Measurements from ENCODE around the gene TMEM123. TPM values are rescaled to one million over a fixed set of nuclear protein-coding genes. Genes with fewer than 3 reads are reported as not detected.

TMEM123 gene
- total and polyA plus RNA-seq, 2 of the 13 experiments (the other 11 are each of a cell fraction or from before 2014, with no cell fraction given): 365 to 2,761 TPM

DNA sequence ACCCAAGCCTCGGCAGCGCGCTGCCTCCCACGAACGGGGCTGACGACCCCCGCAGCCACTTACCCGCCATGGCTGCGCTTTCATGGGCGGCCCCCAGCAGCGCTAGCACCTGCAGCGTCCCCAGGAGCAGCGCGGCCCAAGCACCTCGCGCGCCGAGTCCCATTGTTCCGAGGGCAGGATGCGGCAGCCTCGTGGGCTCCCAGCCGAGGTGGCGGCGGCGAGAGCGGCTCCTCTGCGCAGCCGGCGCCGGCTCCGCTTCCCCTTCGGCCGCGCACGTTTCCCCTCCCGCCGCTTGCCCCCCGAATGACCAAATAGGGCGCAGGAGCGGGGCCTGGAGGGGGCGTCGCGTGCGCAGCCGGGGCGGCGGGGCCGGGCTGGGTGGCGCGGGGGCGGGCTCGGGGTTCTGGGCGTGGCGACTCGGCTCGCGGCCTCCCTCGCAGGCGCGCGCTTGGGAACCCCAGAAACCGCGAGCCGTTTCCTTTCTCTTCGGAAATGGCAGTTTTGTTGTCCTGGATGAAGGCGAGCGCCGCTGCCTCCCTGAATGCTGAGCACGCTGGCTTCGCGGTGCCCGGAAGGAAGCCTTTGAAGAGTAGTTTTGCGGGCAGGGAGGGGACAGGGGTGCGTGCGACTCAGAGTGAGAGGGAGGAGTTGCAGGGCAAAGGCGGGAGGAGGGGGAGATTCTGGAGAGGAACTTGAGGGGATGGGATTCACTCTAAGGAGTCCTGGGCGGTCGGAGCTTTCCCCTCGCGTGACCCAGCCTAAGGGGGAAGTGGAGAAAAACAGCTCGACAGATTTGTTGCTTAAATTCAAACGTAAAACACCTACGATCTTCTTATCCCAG lies at the start of gene TMEM123 (continued):
- TF ChIP-seq, protein P1, sequence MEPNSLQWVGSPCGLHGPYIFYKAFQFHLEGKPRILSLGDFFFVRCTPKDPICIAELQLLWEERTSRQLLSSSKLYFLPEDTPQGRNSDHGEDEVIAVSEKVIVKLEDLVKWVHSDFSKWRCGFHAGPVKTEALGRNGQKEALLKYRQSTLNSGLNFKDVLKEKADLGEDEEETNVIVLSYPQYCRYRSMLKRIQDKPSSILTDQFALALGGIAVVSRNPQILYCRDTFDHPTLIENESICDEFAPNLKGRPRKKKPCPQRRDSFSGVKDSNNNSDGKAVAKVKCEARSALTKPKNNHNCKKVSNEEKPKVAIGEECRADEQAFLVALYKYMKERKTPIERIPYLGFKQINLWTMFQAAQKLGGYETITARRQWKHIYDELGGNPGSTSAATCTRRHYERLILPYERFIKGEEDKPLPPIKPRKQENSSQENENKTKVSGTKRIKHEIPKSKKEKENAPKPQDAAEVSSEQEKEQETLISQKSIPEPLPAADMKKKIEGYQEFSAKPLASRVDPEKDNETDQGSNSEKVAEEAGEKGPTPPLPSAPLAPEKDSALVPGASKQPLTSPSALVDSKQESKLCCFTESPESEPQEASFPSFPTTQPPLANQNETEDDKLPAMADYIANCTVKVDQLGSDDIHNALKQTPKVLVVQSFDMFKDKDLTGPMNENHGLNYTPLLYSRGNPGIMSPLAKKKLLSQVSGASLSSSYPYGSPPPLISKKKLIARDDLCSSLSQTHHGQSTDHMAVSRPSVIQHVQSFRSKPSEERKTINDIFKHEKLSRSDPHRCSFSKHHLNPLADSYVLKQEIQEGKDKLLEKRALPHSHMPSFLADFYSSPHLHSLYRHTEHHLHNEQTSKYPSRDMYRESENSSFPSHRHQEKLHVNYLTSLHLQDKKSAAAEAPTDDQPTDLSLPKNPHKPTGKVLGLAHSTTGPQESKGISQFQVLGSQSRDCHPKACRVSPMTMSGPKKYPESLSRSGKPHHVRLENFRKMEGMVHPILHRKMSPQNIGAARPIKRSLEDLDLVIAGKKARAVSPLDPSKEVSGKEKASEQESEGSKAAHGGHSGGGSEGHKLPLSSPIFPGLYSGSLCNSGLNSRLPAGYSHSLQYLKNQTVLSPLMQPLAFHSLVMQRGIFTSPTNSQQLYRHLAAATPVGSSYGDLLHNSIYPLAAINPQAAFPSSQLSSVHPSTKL (CRISPR knock-in tag; IDR thresholded peaks at IDR 0.05): peak; percentile 25
- TF ChIP-seq ZC3H13 (CRISPR knock-in tag; IDR thresholded peaks at IDR 0.05): peak; percentile 85
- TF ChIP-seq ZNF331 (CRISPR knock-in tag; IDR thresholded peaks at IDR 0.05): peak; percentile 51; the same call in 1 of the 2 replicates
- TF ChIP-seq, protein P2, sequence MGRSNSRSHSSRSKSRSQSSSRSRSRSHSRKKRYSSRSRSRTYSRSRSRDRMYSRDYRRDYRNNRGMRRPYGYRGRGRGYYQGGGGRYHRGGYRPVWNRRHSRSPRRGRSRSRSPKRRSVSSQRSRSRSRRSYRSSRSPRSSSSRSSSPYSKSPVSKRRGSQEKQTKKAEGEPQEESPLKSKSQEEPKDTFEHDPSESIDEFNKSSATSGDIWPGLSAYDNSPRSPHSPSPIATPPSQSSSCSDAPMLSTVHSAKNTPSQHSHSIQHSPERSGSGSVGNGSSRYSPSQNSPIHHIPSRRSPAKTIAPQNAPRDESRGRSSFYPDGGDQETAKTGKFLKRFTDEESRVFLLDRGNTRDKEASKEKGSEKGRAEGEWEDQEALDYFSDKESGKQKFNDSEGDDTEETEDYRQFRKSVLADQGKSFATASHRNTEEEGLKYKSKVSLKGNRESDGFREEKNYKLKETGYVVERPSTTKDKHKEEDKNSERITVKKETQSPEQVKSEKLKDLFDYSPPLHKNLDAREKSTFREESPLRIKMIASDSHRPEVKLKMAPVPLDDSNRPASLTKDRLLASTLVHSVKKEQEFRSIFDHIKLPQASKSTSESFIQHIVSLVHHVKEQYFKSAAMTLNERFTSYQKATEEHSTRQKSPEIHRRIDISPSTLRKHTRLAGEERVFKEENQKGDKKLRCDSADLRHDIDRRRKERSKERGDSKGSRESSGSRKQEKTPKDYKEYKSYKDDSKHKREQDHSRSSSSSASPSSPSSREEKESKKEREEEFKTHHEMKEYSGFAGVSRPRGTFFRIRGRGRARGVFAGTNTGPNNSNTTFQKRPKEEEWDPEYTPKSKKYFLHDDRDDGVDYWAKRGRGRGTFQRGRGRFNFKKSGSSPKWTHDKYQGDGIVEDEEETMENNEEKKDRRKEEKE (IDR thresholded peaks at IDR 0.05): no peak
- no peak for TF ChIP-seq ZFP62 (CRISPR knock-in tag; IDR thresholded peaks at IDR 0.05)
- TF ChIP-seq, protein P3, sequence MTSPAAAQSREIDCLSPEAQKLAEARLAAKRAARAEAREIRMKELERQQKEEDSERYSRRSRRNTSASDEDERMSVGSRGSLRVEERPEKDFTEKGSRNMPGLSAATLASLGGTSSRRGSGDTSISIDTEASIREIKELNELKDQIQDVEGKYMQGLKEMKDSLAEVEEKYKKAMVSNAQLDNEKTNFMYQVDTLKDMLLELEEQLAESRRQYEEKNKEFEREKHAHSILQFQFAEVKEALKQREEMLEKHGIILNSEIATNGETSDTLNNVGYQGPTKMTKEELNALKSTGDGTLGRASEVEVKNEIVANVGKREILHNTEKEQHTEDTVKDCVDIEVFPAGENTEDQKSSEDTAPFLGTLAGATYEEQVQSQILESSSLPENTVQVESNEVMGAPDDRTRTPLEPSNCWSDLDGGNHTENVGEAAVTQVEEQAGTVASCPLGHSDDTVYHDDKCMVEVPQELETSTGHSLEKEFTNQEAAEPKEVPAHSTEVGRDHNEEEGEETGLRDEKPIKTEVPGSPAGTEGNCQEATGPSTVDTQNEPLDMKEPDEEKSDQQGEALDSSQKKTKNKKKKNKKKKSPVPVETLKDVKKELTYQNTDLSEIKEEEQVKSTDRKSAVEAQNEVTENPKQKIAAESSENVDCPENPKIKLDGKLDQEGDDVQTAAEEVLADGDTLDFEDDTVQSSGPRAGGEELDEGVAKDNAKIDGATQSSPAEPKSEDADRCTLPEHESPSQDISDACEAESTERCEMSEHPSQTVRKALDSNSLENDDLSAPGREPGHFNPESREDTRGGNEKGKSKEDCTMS (CRISPR knock-in tag; conservative IDR thresholded peaks at IDR 0.05): no peak
- TF ChIP-seq ZNF792 (CRISPR knock-in tag; IDR thresholded peaks at IDR 0.05): peak; percentile 64; the same call in 1 of the 2 replicates
- TF ChIP-seq ZNF569 (CRISPR knock-in tag; IDR thresholded peaks at IDR 0.05; ENCODE audit: borderline replicate concordance): no peak
- no peak for TF ChIP-seq RNF2 (conservative IDR thresholded peaks at IDR 0.05; ENCODE audit: low read depth)
- TF ChIP-seq RBM39 (IDR thresholded peaks at IDR 0.05; ENCODE audit: low read depth, low read length, poor library complexity, severe bottlenecking): no peak
- TF ChIP-seq, protein P4, sequence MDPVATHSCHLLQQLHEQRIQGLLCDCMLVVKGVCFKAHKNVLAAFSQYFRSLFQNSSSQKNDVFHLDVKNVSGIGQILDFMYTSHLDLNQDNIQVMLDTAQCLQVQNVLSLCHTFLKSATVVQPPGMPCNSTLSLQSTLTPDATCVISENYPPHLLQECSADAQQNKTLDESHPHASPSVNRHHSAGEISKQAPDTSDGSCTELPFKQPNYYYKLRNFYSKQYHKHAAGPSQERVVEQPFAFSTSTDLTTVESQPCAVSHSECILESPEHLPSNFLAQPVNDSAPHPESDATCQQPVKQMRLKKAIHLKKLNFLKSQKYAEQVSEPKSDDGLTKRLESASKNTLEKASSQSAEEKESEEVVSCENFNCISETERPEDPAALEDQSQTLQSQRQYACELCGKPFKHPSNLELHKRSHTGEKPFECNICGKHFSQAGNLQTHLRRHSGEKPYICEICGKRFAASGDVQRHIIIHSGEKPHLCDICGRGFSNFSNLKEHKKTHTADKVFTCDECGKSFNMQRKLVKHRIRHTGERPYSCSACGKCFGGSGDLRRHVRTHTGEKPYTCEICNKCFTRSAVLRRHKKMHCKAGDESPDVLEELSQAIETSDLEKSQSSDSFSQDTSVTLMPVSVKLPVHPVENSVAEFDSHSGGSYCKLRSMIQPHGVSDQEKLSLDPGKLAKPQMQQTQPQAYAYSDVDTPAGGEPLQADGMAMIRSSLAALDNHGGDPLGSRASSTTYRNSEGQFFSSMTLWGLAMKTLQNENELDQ (CRISPR knock-in tag; IDR thresholded peaks at IDR 0.05; ENCODE audit: borderline replicate concordance): no peak
- TF ChIP-seq, protein P5, sequence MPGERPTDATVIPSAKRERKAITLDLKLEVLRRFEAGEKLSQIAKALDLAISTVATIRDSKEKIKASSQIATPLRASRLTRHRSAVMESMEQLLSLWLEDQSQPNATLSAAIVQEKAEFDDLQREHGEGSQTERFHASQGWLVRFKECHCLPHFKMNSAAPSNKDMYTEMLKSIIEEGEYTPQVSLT (CRISPR knock-in tag; IDR thresholded peaks at IDR 0.05; ENCODE audit: borderline replicate concordance, low read depth): no peak; the same call in 1 of the 2 replicates
- peak; percentile 71 for TF ChIP-seq JUND (CRISPR knock-in tag; IDR thresholded peaks at IDR 0.05)
- no peak for TF ChIP-seq MTF1 (CRISPR knock-in tag; IDR thresholded peaks at IDR 0.05)
- TF ChIP-seq, protein P6, sequence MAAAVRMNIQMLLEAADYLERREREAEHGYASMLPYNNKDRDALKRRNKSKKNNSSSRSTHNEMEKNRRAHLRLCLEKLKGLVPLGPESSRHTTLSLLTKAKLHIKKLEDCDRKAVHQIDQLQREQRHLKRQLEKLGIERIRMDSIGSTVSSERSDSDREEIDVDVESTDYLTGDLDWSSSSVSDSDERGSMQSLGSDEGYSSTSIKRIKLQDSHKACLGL (CRISPR knock-in tag; IDR thresholded peaks at IDR 0.05): peak; percentile 90; the same call in 1 of the 2 replicates
- TF ChIP-seq PLRG1 (conservative IDR thresholded peaks at IDR 0.05): no peak

All from HepG2 (cell line).